ENCODE data around the gene DCTN2. TPM values are rescaled to one million over a fixed set of nuclear protein-coding genes. Genes with fewer than 3 reads are reported as not detected.

The DCTN2 gene
- total and polyA plus RNA-seq, 2 donors (not counting 1 experiment from before 2014, with no cell fraction given) = 59.4 to 94.3 TPM

GRCh38 chr12:57521525-57522010, 25.4 kb downstream of the DCTN2 start:
- peak overlapping the region; percentile 100 for H3K27ac Mint-ChIP-seq
- Histone ChIP-seq H3K9me3 (ENCODE audit: control extremely low read depth in 1 of 3, control insufficient read depth in 2 of 3, insufficient read depth in 1 of 3, low read length in 2 of 3) (no peaks in the 10 kb centered on the region), H3K27ac (ENCODE audit: low read length in 2 of 2) (peak overlapping the region; percentile 98 to 100), H3K36me3 (replicated peaks in 1 of 2; ENCODE audit: control extremely low read depth in 1 of 2, control insufficient read depth in 1 of 2, extremely low read depth in 1 of 2, insufficient read depth in 2 of 2, low read length in 1 of 2) (peaks cover 4 to 26% of the 10 kb centered on the region in 2 experiments), H2AFZ (ENCODE audit: insufficient read depth, low read depth, low read length, poor library complexity, severe bottlenecking) (peak overlapping the region; percentile 10), H3K9ac (ENCODE audit: low read length) (peak overlapping the region; percentile 87), H3K79me2 (ENCODE audit: control insufficient read depth, insufficient read depth, low read length) (peaks cover 34% of the 10 kb centered on the region), H3K4me2 (replicated peaks; ENCODE audit: low read depth, low read length, poor library complexity, severe bottlenecking) (peak overlapping the region; percentile 98), H3K27me3 (replicated peaks in 1 of 4; ENCODE audit: control extremely low read depth in 1 of 4, control insufficient read depth in 3 of 4, insufficient read depth in 4 of 4, low read length in 3 of 4) (no peaks in the 10 kb centered on the region), H4K20me1 (ENCODE audit: control insufficient read depth, insufficient read depth, low read length, poor library complexity, severe bottlenecking) (peaks cover 31% of the 10 kb centered on the region), H3K4me3 (ENCODE audit: control extremely low read depth in 1 of 5, extremely low read depth in 1 of 5, insufficient read depth in 1 of 5, low read depth in 2 of 5, low read length in 4 of 5) (peak overlapping the region; percentile 58 to 97 (median 77)), H3K4me1 (ENCODE audit: control insufficient read depth in 2 of 2, insufficient read depth in 2 of 2, low read length in 2 of 2) (peaks cover 42 to 53% of the 10 kb centered on the region in 2 donors)
- no peaks in the 10 kb centered on the region for H3K9me3 Mint-ChIP-seq (ENCODE audit: insufficient read depth)
- no peaks in the 10 kb centered on the region for H3K27me3 Mint-ChIP-seq
- POLR2A ChIA-PET = interaction anchor here (2.1 kb wide), 1 partner anchor 44 kb away, joined by 11 read pairs; no protein-coding TSS in a partner anchor
- 81% methylated on average over 8 of the region's 17 CpGs for WGBS (ENCODE audit: insufficient coverage)
- no peak for ATAC-seq (ENCODE audit: low read depth)
- TF ChIP-seq EZH2 (IDR thresholded peaks at IDR 0.05; ENCODE audit: borderline replicate concordance, insufficient read depth, low read depth, low read length, poor library complexity, severe bottlenecking) = no peak
- TF ChIP-seq, protein P1, sequence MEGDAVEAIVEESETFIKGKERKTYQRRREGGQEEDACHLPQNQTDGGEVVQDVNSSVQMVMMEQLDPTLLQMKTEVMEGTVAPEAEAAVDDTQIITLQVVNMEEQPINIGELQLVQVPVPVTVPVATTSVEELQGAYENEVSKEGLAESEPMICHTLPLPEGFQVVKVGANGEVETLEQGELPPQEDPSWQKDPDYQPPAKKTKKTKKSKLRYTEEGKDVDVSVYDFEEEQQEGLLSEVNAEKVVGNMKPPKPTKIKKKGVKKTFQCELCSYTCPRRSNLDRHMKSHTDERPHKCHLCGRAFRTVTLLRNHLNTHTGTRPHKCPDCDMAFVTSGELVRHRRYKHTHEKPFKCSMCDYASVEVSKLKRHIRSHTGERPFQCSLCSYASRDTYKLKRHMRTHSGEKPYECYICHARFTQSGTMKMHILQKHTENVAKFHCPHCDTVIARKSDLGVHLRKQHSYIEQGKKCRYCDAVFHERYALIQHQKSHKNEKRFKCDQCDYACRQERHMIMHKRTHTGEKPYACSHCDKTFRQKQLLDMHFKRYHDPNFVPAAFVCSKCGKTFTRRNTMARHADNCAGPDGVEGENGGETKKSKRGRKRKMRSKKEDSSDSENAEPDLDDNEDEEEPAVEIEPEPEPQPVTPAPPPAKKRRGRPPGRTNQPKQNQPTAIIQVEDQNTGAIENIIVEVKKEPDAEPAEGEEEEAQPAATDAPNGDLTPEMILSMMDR (IDR thresholded peaks at IDR 0.05) = no peak
- CTCF ChIA-PET = no interaction called here
- no peak for DNase-seq
- H3K4me3 Mint-ChIP-seq = peak overlapping the region; percentile 98
- peaks cover 60% of the 10 kb centered on the region for H3K4me1 Mint-ChIP-seq
- intact Hi-C loops (cut with micrococcal nuclease) = loop anchor here (1.0 to 10.0 kb wide), 13 partner anchors 26 to 1403 kb away; partner anchors contain the start of genes ARHGAP9, BAZ2A, CDK4 and CNPY2
